Sigmoid colon (tissue), 7 donors: Measurements from ENCODE around the gene NELFA. TPM values are rescaled to one million over a fixed set of nuclear protein-coding genes. Genes with fewer than 3 reads are reported as not detected.
"Not testable (repeated sequence)": the region's sequence is repeated elsewhere in the genome, so short reads cannot be mapped to it uniquely, and the experiment has no call there.

Experiments
- DNase-seq: peaks from one replicate; pipeline ENCODE4 v3.0.0-alpha.2; 2019
- H3K27ac ChIP-seq, 4 donors: fragments of 200-600 bp; sonication (generic); one replicate each; pipeline ENCODE4 v1.5.1; 2016 to 2019; ENCODE audit warnings: mild to moderate bottlenecking in 1 of 4
- H3K27me3 ChIP-seq, 3 donors: fragments of 200-600 bp; sonication (generic); one replicate each; pipeline ENCODE4 v1.5.1; 2019; ENCODE audit warnings: mild to moderate bottlenecking in 1 of 3
- H3K36me3 ChIP-seq, 4 donors: fragments of 200-600 bp; sonication (generic); one replicate each; pipeline ENCODE4 v1.5.1; 2016 to 2019
- H3K4me1 ChIP-seq, 4 donors: fragments of 200-600 bp; sonication (generic); one replicate each; pipeline ENCODE4 v1.5.1; 2017 to 2019
- H3K4me3 ChIP-seq, 4 donors: fragments of 200-600 bp; sonication (generic); one replicate each; pipeline ENCODE4 v1.5.1; 2017 to 2019; ENCODE audit warnings: mild to moderate bottlenecking in 2 of 4, moderate library complexity in 1 of 4
- H3K9me3 ChIP-seq, 4 donors: fragments of 200-600 bp in 3 of 4; sonication (generic) in 3 of 4; one replicate each; pipeline versions ENCODE4 v1.5.1 to v1.6.1; 2013 to 2019
- CTCF ChIP-seq, 4 experiments: fragments of 450-650 bp in 3 of 4; fragments of 200-600 bp in 1 of 4; IDR thresholded peaks; one replicate each; pipeline ENCODE4 v1.5.1; 2016 to 2019; ENCODE audit warnings: antibody characterized with exemption in 4 of 4, mild to moderate bottlenecking in 3 of 4, moderate library complexity in 2 of 4
- EP300 ChIP-seq, 4 donors: sonication (generic); formaldehyde crosslinking; IDR thresholded peaks; one replicate each; pipeline ENCODE4 v1.6.1; 2017; ENCODE audit warnings: antibody characterized with exemption in 4 of 4
- POLR2A ChIP-seq, 2 donors: fragments of 450-650 bp; IDR thresholded peaks; one replicate each; pipeline ENCODE4 v1.6.1; 2016; ENCODE audit warnings: antibody characterized with exemption in 2 of 2, mild to moderate bottlenecking in 2 of 2, moderate library complexity in 2 of 2
- POLR2AphosphoS5 ChIP-seq, 4 donors: sonication (generic); formaldehyde crosslinking; IDR thresholded peaks; one replicate each; pipeline ENCODE4 v1.6.1; 2017; ENCODE audit warnings: antibody characterized with exemption in 4 of 4
- WGBS, 2 donors: extraction: QIAGEN DNeasy Blood & Tissue Kit; methylation state at CpG; one replicate each; pipeline ENCODE4 v1.1.7; 2013; 5-methylcytosine and 5-hydroxymethylcytosine counted together
- intact Hi-C: fragments of 100-400 bp; cut with DNase I; formaldehyde crosslinking; loops from one replicate; pipeline ENCODE4 v1.15.1; 2023
- polyA plus RNA-seq, 3 donors: library from polyadenylated mRNA; stranded (reverse); fragments of 200-250 nt; gene quantifications; one replicate each; pipeline ENCODE4 v1.2.3, GENCODE V29; 2013
- total RNA-seq, 4 donors: library from RNA; depleted of rRNA; stranded (reverse); fragments of >200 nt; gene quantifications; one replicate each; pipeline ENCODE4 v1.1.0, GENCODE V29; 2016
- donor health status: healthy with polysubstance abuse.
- donor health status: Bipolar disorder and iron deficiency.
- donor health status: healthy.

Gene NELFA
- total and polyA plus RNA-seq, 7 donors: 13.8 to 27.4 (median 15.3) TPM

- TF ChIP-seq POLR2A (IDR thresholded peaks at IDR 0.05): no peak
- TF ChIP-seq CTCF (IDR thresholded peaks at IDR 0.05): no peak
- no peak for TF ChIP-seq POLR2AphosphoS5 (IDR thresholded peaks at IDR 0.05)
- no peak for TF ChIP-seq EP300 (IDR thresholded peaks at IDR 0.05)
- H3K27me3 ChIP-seq: no peaks in the 10 kb centered on the region
- no peak for DNase-seq
- 80 to 98% methylated on average over 3 of the region's 3 CpGs for WGBS, 2 donors
- H3K4me3 ChIP-seq: no peak overlapping the region
- intact Hi-C loops: no loop called here
- no peaks in the 10 kb centered on the region for H3K36me3 ChIP-seq
- H3K9me3 ChIP-seq: peaks cover 0 to 3% (median 0%) of the 10 kb centered on the region in 4 donors
- peaks cover 0 to 4% (median 0%) of the 10 kb centered on the region in 4 donors for H3K4me1 ChIP-seq
- no peak overlapping the region for H3K27ac ChIP-seq
Measured at GRCh38 chr4:1996866-1997611, 11.7 kb downstream of the NELFA start.

GRCh38 chr4:1994938-1995337 lies 13.8 kb downstream of the NELFA start:
- Histone ChIP-seq H3K4me3 (no peak overlapping the region), H3K27me3 (no peaks in the 10 kb centered on the region), H3K4me1 (peaks cover 0 to 4% (median 0%) of the 10 kb centered on the region in 4 donors), H3K9me3 (peaks cover 0 to 3% (median 0%) of the 10 kb centered on the region in 4 donors), H3K27ac (no peak overlapping the region), H3K36me3 (peaks cover 0 to 17% (median 4%) of the 10 kb centered on the region in 4 donors)
- no peak for DNase-seq
- WGBS, 2 donors: 94 to 95% methylated on average over 1 of the region's 1 CpG
- intact Hi-C loops: no loop called here
- TF ChIP-seq EP300 (IDR thresholded peaks at IDR 0.05) (no peak), POLR2A (IDR thresholded peaks at IDR 0.05) (no peak), CTCF (IDR thresholded peaks at IDR 0.05) (no peak)

GRCh38 chr4:1993718-1994516 lies 14.9 kb downstream of the NELFA start:
- H3K4me1 ChIP-seq, H3K4me3 ChIP-seq, DNase-seq, intact Hi-C loops, H3K27ac ChIP-seq, H3K27me3 ChIP-seq, H3K9me3 ChIP-seq: not testable (repeated sequence)
- peaks cover 0 to 27% (median 12%) of the 10 kb centered on the region in 4 donors for H3K36me3 ChIP-seq
- WGBS, 2 donors: 96 to 97% methylated on average over 20 of the region's 20 CpGs

- Histone ChIP-seq H3K4me3 (no peak overlapping the region), H3K27ac (no peak overlapping the region), H3K9me3 (peaks cover 0 to 3% (median 0%) of the 10 kb centered on the region in 4 donors), H3K27me3 (no peaks in the 10 kb centered on the region), H3K36me3 (peaks cover 0 to 35% (median 15%) of the 10 kb centered on the region in 4 donors), H3K4me1 (peaks cover 0 to 4% (median 0%) of the 10 kb centered on the region in 4 donors)
- no peak for DNase-seq
- TF ChIP-seq CTCF (IDR thresholded peaks at IDR 0.05): no peak
- no peak for TF ChIP-seq POLR2A (IDR thresholded peaks at IDR 0.05)
- TF ChIP-seq POLR2AphosphoS5 (IDR thresholded peaks at IDR 0.05): no peak
- TF ChIP-seq EP300 (IDR thresholded peaks at IDR 0.05): no peak
- 95% methylated on average over 19 of the region's 19 CpGs for WGBS, 2 donors
- intact Hi-C loops: no loop called here
Measured at GRCh38 chr4:1993169-1993516, 15.6 kb downstream of the NELFA start.

- Histone ChIP-seq H3K27me3 (no peaks in the 10 kb centered on the region), H3K4me1 (peaks cover 0 to 4% (median 0%) of the 10 kb centered on the region in 4 donors), H3K36me3 (peaks cover 2 to 40% (median 20%) of the 10 kb centered on the region in 4 donors), H3K27ac (no peak overlapping the region), H3K4me3 (no peak overlapping the region), H3K9me3 (peaks cover 0 to 3% (median 0%) of the 10 kb centered on the region in 4 donors)
- DNase-seq: no peak
- TF ChIP-seq POLR2A (IDR thresholded peaks at IDR 0.05) (no peak), CTCF (IDR thresholded peaks at IDR 0.05) (no peak), EP300 (IDR thresholded peaks at IDR 0.05) (no peak), POLR2AphosphoS5 (IDR thresholded peaks at IDR 0.05) (no peak)
- intact Hi-C loops: no loop called here
- WGBS, 2 donors: 90 to 95% methylated on average over 45 of the region's 45 CpGs
Measured at GRCh38 chr4:1992468-1993168, 16.2 kb downstream of the NELFA start.
